GM12864 (cell line): ENCODE data around the gene PPP6R2.

ENCODE experiments used
- DNase-seq: peaks from one replicate; pipeline ENCODE4 v3.0.0-alpha.2; 2011; ENCODE audit warnings: low read depth
- H3K4me3 ChIP-seq: 2 replicates; pipeline ENCODE4 v1.5.1; 2011; ENCODE audit warnings: mild to moderate bottlenecking, low read depth, low read length, control low read depth
- CTCF ChIP-seq: IDR thresholded peaks from 2 replicates; pipeline ENCODE4 v1.5.1; 2011; ENCODE audit warnings: low read depth, mild to moderate bottlenecking, moderate library complexity, low read length, control low read depth, inconsistent platforms; ENCODE audit errors: missing control alignments

PPP6R2 gene

GRCh38 chr22:50298937-50299784 lies 44.0 kb upstream of the PPP6R2 start:
- H3K4me3 ChIP-seq = no peak overlapping the region
- no peak for DNase-seq
- no peak for TF ChIP-seq CTCF

GRCh38 chr22:50299785-50300619 lies 43.1 kb upstream of the PPP6R2 start:
- no peak for DNase-seq
- no peak overlapping the region for H3K4me3 ChIP-seq
- TF ChIP-seq CTCF = no peak

GRCh38 chr22:50300620-50301257 lies 42.4 kb upstream of the PPP6R2 start:
- H3K4me3 ChIP-seq = no peak overlapping the region
- no peak for TF ChIP-seq CTCF
- no peak for DNase-seq

- TF ChIP-seq CTCF = no peak
- no peak for DNase-seq
- no peak overlapping the region for H3K4me3 ChIP-seq
Measured at GRCh38 chr22:50301581-50301991, 41.5 kb upstream of the PPP6R2 start.

- no peak for TF ChIP-seq CTCF
- H3K4me3 ChIP-seq = no peak overlapping the region; the same call in 1 of the 2 replicates
- DNase-seq = no peak
Measured at GRCh38 chr22:50302041-50302541, 41.0 kb upstream of the PPP6R2 start.

- DNase-seq = no peak
- no peak overlapping the region for H3K4me3 ChIP-seq
- TF ChIP-seq CTCF = no peak
Measured at GRCh38 chr22:50302564-50302963, 40.6 kb upstream of the PPP6R2 start.
